HEK293 (cell line): Measurements from ENCODE around the gene CBX2.
A peak's percentile ranks its signal among the peaks of the same experiment; 100 is the strongest.

Experiments used
- BCL11A ChIP-seq: fragments of 450-650 bp; formaldehyde crosslinking; IDR thresholded peaks from 2 replicates; pipeline ENCODE4 v1.5.1; 2016; ENCODE audit warnings: low read depth, missing biosample characterization, missing genetic modification characterization
- BCL11B ChIP-seq: fragments of 450-650 bp; formaldehyde crosslinking; IDR thresholded peaks from 2 replicates; pipeline ENCODE4 v1.5.1; 2016; ENCODE audit warnings: low read depth, missing biosample characterization, missing genetic modification characterization
- GLIS1 ChIP-seq: fragments of 450-650 bp; formaldehyde crosslinking; IDR thresholded peaks from 2 replicates; pipeline ENCODE4 v1.5.1; 2016; ENCODE audit warnings: missing biosample characterization, missing genetic modification characterization
- HIC1 ChIP-seq: fragments of 450-650 bp; formaldehyde crosslinking; IDR thresholded peaks from 2 replicates; pipeline ENCODE4 v1.5.1; 2016; ENCODE audit warnings: missing biosample characterization, missing genetic modification characterization
- KLF1 ChIP-seq: fragments of 450-650 bp; formaldehyde crosslinking; IDR thresholded peaks from 2 replicates; pipeline ENCODE4 v1.5.1; 2016; ENCODE audit warnings: missing biosample characterization, missing genetic modification characterization
- KLF16 ChIP-seq: fragments of 450-650 bp; formaldehyde crosslinking; IDR thresholded peaks from 2 replicates; pipeline ENCODE4 v1.5.1; 2017; ENCODE audit warnings: missing biosample characterization, missing genetic modification characterization
- KLF17 ChIP-seq: fragments of 450-650 bp; formaldehyde crosslinking; IDR thresholded peaks from 2 replicates; pipeline ENCODE4 v1.5.1; 2016; ENCODE audit warnings: missing biosample characterization, missing genetic modification characterization
- MEIS1 ChIP-seq: sonication (generic); formaldehyde crosslinking; IDR thresholded peaks from 2 replicates; pipeline ENCODE4 v1.8.1; 2022; ENCODE audit warnings: missing genetic modification reagents, mild to moderate bottlenecking, borderline replicate concordance
- PRDM4 ChIP-seq: fragments of 450-650 bp; formaldehyde crosslinking; IDR thresholded peaks from 2 replicates; pipeline ENCODE4 v1.5.1; 2017; ENCODE audit warnings: missing biosample characterization, missing genetic modification characterization
- SETDB1 ChIP-seq: IDR thresholded peaks from one replicate; pipeline ENCODE4 v1.6.1; 2017; ENCODE audit warnings: mild to moderate bottlenecking, low read length, moderate library complexity, mixed read lengths; ENCODE audit not compliant: insufficient read length
- SP2 ChIP-seq: fragments of 450-650 bp; formaldehyde crosslinking; IDR thresholded peaks from 2 replicates; pipeline ENCODE4 v1.5.1; 2016; ENCODE audit warnings: missing biosample characterization, missing genetic modification characterization
- TRIM28 ChIP-seq: IDR thresholded peaks from 2 replicates; pipeline ENCODE4 v1.6.1; 2011; ENCODE audit warnings: low read length, control low read depth, borderline replicate concordance
- YY1 ChIP-seq: fragments of 450-650 bp; formaldehyde crosslinking; IDR thresholded peaks from 2 replicates; pipeline ENCODE4 v1.5.1; 2018; ENCODE audit warnings: missing biosample characterization, missing genetic modification characterization
- ZBTB44 ChIP-seq: fragments of 450-650 bp; IDR thresholded peaks from 2 replicates; pipeline ENCODE4 v1.5.1; 2018; ENCODE audit warnings: missing biosample characterization, mild to moderate bottlenecking, missing genetic modification characterization
- ZBTB48 ChIP-seq: fragments of 450-650 bp; formaldehyde crosslinking; IDR thresholded peaks from 2 replicates; pipeline ENCODE4 v1.5.1; 2016; ENCODE audit warnings: missing biosample characterization, missing genetic modification characterization
- ZBTB6 ChIP-seq: fragments of 450-650 bp; formaldehyde crosslinking; IDR thresholded peaks from 2 replicates; pipeline ENCODE4 v1.5.1; 2017; ENCODE audit warnings: missing biosample characterization, missing genetic modification characterization
- ZNF140 ChIP-seq: fragments of 450-650 bp; formaldehyde crosslinking; IDR thresholded peaks from 2 replicates; pipeline ENCODE4 v1.5.1; 2016; ENCODE audit warnings: missing biosample characterization, missing genetic modification characterization
- ZNF16 ChIP-seq: fragments of 450-650 bp; formaldehyde crosslinking; IDR thresholded peaks from 2 replicates; pipeline ENCODE4 v1.5.1; 2016; ENCODE audit warnings: low read depth, missing biosample characterization, missing genetic modification characterization
- ZNF274 ChIP-seq, 2 experiments: fragments of 200-500 bp in 1 of 2; fragments of 450-650 bp in 1 of 2; sonication (Bioruptor generic) in 1 of 2; formaldehyde crosslinking in 1 of 2; IDR thresholded peaks; 2 replicates each; pipeline versions ENCODE4 v1.5.1 to v1.6.1; 2014 to 2016; ENCODE audit warnings: borderline replicate concordance in 1 of 2, inconsistent platforms in 1 of 2, low read length in 1 of 2, missing biosample characterization in 1 of 2, missing genetic modification characterization in 1 of 2
- ZNF501 ChIP-seq: fragments of 450-650 bp; formaldehyde crosslinking; IDR thresholded peaks from 2 replicates; pipeline ENCODE4 v1.5.1; 2016; ENCODE audit warnings: missing biosample characterization, missing genetic modification characterization
- ZNF555 ChIP-seq: fragments of 450-650 bp; formaldehyde crosslinking; conservative IDR thresholded peaks from 2 replicates; pipeline ENCODE4 v1.5.1; 2017; ENCODE audit warnings: missing biosample characterization, mild to moderate bottlenecking, missing genetic modification characterization, inconsistent platforms
- ZNF560 ChIP-seq: fragments of 450-650 bp; formaldehyde crosslinking; IDR thresholded peaks from 2 replicates; pipeline ENCODE4 v1.5.1; 2017; ENCODE audit warnings: missing biosample characterization, missing genetic modification characterization, borderline replicate concordance
- ZNF596 ChIP-seq: fragments of 450-650 bp; IDR thresholded peaks from 2 replicates; pipeline ENCODE4 v1.5.0; 2018; ENCODE audit warnings: missing biosample characterization, mild to moderate bottlenecking, missing genetic modification characterization, moderate library complexity
- ZNF629 ChIP-seq: fragments of 450-650 bp; formaldehyde crosslinking; IDR thresholded peaks from 2 replicates; pipeline ENCODE4 v1.5.1; 2017; ENCODE audit warnings: missing biosample characterization, missing genetic modification characterization
- ZNF639 ChIP-seq: fragments of 450-650 bp; formaldehyde crosslinking; IDR thresholded peaks from 2 replicates; pipeline ENCODE4 v1.5.1; 2016; ENCODE audit warnings: missing biosample characterization, missing genetic modification characterization
- ZNF660 ChIP-seq: fragments of 450-650 bp; IDR thresholded peaks from 2 replicates; pipeline ENCODE4 v1.5.1; 2018; ENCODE audit warnings: missing biosample characterization, mild to moderate bottlenecking, missing genetic modification characterization
- ZNF677 ChIP-seq: fragments of 450-650 bp; IDR thresholded peaks from 2 replicates; pipeline ENCODE4 v1.5.0; 2018; ENCODE audit warnings: missing biosample characterization, mild to moderate bottlenecking, missing genetic modification characterization, moderate library complexity
- ZNF701 ChIP-seq: fragments of 450-650 bp; formaldehyde crosslinking; IDR thresholded peaks from 2 replicates; pipeline ENCODE4 v1.5.1; 2016; ENCODE audit warnings: missing biosample characterization, missing genetic modification characterization

Gene CBX2

GRCh38 chr17:79741751-79742588 is 36.0 kb upstream of the CBX2 start (continued):
- TF ChIP-seq ZNF274 (IDR thresholded peaks at IDR 0.05; ENCODE audit: low read length) (no peak), ZNF274 (tag by site-specific recombination; IDR thresholded peaks at IDR 0.05; ENCODE audit: borderline replicate concordance) (no peak), ZNF701 (tag by site-specific recombination) (no peak), TRIM28 (no peak), KLF1 (tag by site-specific recombination) (peak; percentile 76), KLF16 (tag by site-specific recombination) (no peak), ZNF140 (no peak), ZNF560 (no peak), GLIS1 (tag by site-specific recombination) (no peak; the same call in none of the 2 replicates), SETDB1 (no peak), BCL11B (tag by site-specific recombination) (no peak), HIC1 (tag by site-specific recombination) (no peak), ZNF501 (tag by site-specific recombination) (peak; percentile 63; the same call in 1 of the 2 replicates), PRDM4 (no peak), SP2 (tag by site-specific recombination) (no peak), ZNF16 (no peak), KLF17 (tag by site-specific recombination) (no peak; the same call in 1 of the 2 replicates), ZBTB44 (tag by site-specific recombination) (0 out of 2 replicates have a peak, but pooled peaks have one; percentile 30), BCL11A (no peak), ZNF660 (tag by site-specific recombination) (no peak; the same call in 1 of the 2 replicates), ZBTB6 (tag by site-specific recombination) (no peak), ZNF555 (no peak), ZNF639 (no peak), ZBTB48 (no peak), ZNF677 (no peak), ZNF596 (tag by site-specific recombination) (no peak), YY1 (tag by site-specific recombination) (no peak), MEIS1 (CRISPR knock-in tag) (no peak), ZNF629 (tag by site-specific recombination) (no peak; the same call in 1 of the 2 replicates)
